Left hindlimb (tissue), 1 donor: Measurements from ENCODE around the gene CEL.
"Not testable (repeated sequence)": the region's sequence is repeated elsewhere in the genome, so short reads cannot be mapped to it uniquely, and the experiment has no call there.

ENCODE experiments used
- DNase-seq: peaks from one replicate; pipeline ENCODE4 v3.0.0-alpha.2; 2018

The CEL gene

DNA sequence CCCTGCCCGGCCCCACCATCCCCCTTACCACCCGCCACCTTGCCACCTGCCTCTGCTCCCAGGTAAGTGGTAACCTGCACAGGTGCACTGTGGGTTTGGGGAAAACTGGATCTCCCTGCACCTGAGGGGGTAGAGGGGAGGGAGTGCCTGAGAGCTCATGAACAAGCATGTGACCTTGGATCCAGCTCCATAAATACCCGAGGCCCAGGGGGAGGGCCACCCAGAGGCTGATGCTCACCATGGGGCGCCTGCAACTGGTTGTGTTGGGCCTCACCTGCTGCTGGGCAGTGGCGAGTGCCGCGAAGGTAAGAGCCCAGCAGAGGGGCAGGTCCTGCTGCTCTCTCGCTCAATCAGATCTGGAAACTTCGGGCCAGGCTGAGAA, at the start of gene CEL:
Gene CEL (plus strand): TSS at position 218 of the 382 bp plus-strand sequence. CDS start 22 bp downstream, at position 240.
- not testable (repeated sequence) for DNase-seq

DNA sequence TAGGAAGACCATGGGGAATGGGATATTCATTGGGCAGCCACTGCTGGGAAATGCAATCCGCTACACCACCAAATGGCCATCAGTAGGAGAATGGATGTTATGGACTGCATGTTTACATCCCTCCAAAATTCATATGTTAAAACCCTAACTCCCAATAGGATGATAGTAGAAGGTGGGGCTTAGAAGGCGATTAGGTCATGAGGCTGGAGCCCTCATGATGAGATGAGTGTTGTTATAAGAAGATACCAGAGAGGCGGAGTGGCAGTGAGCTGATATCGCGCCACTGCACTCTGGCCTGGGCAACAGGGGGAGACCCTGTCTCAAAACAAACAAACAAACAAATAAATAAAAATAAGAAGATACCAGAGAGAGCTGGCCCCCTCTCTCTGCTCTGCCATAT, 47.1 kb upstream of the CEL start:
- DNase-seq, result no peak

DNA sequence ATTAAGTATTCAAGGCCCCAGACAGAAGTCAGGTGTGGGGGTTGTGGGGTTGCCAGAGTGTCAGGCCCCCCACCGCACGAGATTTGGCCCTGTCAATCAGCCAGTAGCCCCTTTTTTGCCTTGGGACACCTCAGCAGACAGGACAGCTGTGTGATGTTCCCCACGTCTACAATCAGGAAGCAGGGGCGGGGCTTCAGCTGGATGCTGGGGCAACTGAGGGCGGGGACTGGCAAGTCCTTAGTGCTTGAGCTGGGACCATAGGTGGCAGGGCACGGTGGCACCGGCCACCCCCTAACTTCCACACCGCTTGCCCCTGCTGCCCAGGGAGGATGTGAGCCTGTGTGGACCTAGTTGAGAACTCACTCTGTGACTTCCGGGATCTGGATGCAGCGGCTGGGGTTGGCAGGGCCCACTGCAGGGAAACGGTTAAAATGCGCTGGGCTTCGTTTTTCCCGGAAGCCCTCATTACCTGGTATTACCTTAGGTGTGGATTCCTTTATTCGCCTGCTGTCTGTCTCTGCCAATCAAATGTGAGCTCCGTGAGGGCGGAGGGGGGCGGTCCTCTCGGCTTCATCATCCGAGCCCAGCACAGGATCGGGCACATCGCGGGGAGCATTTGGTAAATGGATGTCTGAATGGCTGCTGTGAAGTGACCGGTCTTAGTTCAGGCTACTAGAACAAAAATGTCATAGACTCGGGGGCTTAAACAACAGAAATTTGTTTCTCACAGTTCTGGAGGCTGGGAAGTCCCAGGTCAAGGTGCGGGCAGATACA, 38.5 kb upstream of the CEL start:
- DNase-seq, result no peak

DNA sequence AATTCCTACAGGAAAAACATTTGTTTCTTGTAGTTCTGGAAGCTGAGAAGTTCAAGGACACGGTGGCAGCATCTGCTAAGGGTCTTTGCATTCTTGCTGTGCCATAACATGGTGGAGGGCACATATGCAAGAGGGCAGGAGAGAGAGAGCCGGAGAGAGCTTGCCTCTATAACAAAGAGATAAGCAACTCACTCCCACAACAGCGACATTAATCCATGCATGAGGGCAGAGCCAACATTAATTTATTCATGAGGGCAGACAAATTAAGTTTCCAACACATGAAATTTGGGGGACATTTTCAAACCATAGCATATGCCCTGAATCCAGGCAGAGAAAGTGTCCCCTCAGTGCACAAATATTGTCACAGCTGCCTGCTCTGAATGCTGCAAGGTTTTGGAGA, 35.4 kb upstream of the CEL start:
- no peak for DNase-seq

DNA sequence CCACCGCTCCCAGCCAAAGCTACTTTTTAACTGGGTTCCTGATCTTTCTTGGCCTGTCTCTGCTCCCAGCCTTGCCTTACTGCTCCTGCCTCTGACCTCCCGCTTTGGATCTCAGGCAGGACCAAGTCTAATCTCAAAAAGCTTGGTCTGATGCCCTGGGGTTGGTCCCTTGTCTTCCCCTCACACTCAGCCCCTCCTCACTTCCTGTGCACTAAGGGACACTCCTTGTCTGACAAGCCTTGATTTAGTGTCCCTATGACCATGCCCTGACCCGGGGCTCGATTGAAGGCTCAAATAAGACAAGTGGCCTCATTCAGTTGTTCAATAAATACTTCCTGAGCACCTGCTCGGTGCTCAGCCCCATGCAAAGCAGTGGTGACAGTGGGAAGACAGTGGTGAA, 34.6 kb upstream of the CEL start:
- DNase-seq, result no peak

DNA sequence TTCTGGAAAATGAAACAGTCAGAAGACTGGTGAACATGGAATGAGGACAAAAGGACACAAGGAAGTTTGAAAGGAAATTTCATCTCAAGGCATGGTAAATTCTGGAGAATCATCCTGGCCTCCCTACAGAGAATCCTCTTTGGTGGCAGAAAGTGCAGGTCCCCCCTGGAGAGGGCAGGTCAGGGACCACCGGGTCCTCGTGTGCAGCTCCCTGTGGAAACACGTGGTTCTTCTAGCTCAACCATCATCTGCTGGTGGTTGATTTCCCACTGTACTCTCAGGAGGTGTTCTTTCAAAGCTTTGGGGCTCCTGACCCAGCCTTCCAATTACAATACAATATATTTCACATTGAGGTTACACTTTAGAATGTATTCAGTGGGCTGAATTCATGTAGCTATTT, 33.6 kb upstream of the CEL start:
- DNase-seq, result no peak

DNA sequence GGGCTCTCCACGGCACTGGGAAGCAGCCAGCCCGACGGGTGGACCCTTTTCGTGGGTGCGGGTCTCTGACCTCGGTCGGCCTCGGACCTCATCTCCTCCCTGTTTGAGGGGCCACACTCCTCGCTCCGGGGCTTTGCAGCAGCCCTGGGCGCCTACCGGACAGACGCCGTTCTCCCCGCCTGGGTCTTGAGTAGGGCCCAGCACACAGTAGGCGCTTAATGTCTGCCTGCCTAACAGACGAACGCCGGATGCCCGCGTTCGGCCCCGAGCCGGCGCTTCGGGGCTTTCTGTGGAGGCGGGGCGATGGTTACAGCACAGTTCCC, 31.8 kb upstream of the CEL start:
- DNase-seq, result no peak

DNA sequence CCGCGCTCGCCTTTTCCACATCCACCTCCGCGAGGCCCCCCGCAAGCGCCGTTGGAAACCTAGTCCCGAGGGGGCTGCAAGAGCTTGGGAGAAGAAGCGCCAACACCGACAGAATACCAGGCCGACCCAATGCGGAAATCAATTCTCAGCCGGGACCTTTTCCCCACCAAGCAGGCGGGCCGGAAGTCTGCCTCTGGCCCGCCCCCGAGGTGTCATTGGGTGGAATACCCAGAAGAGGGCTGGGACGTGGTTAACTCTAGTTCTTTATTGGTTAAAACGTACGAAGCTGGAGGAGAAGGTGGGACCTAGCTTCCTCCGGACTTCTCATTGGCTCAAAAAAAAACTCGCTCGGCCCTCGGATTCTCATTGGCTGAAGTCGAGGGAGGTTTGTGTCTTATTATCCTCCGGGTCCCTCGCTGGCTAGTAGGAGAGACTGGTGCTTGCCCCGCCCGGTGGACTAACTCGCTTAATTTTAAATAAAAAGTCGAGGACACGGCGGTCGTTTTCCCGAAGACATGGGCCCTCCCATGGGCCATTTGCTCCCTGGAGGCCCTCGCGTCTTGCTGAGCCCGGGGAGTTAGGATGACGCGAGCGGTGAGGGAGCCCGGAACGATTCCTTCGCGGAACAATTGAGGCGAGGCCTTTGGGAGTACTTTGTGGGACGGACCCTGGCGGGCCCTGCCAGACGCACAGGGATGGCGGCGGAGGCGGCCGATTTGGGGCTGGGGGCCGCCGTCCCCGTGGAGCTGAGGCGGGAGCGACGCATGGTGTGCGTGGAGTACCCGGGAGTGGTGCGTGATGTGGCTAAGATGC, 31.3 kb upstream of the CEL start, which contains the start of gene GTF3C5:
Gene GTF3C5 (plus strand): TSS at position 681 of the 813 bp plus-strand sequence. CDS start 15 bp downstream, at position 696.
- peak; percentile 95 for DNase-seq

DNA sequence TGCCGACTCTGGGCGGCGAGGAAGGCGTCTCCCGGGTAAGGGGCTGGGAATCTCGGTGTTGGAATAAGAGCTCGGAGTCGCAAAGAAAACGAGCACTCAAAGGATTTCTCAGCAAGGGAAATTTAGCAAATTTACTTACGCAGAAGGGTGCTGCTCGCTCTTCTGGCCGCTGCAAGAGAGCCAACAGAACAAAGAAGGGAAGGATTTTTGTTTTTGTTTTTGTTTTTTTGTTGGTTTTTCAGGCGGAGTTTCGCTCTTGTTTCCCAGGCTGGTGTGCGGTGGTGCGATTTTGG, 30.7 kb upstream of the CEL start:
- DNase-seq, result no peak

DNA sequence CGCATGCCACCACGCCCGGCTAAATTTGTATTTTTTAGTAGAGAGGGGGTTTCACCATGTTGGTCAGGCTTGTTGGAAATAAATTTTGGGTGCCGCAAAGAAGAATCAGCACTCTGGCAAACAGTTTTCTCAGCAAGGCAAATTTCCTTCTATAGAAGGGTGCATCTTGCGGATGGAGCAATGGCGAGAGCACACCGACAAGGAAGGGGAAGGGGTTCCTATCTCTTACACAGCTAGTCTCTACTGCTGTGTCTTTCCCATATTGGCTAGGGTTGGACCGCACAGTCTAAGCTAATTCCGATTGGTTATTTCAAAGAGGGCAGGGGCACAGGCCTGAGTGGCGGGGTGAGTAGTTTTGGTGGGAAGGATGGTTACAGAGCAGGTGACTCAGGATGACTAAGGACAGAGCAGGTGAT, 30.3 kb upstream of the CEL start:
- DNase-seq, result no peak

DNA sequence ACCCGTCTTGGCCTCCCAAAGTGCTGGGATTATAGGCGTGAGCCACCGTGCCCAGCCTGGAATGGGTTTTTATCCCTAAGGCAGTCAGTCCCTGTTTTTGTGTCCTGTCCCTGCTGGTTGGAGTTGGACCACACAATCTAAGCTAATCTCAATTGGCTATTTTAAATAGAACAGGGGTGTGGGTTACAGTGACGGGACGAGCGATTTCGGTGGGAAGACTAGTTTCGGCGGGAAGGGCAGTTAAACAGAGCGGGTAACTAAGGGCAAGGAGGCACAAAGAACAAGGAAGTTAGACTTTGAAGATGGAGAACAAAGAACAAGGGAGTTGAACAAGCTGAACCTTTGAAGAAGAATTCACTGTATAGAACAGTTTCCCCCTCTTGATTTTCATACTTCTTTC, 29.6 kb upstream of the CEL start:
- DNase-seq, result no peak

DNA sequence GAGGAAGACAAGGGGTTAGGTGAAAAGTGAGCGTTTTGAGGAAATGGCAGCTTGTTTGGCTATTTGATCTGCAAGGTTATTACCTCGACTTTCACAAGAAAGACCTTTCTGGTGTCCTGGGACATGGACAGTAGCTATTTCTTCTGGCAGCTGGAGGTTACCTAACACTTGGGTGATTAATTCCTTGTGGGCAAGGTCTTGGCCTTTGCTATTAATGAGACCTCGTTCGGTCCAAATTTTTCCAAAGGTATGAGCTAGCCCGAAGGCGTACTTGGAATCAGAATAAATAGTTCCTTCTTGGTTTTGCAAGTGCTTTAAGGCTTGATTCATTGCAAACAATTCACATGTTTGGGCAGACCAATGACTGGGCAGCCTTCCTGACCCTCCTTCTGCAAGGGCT, 26.1 kb upstream of the CEL start:
- no peak for DNase-seq

DNA sequence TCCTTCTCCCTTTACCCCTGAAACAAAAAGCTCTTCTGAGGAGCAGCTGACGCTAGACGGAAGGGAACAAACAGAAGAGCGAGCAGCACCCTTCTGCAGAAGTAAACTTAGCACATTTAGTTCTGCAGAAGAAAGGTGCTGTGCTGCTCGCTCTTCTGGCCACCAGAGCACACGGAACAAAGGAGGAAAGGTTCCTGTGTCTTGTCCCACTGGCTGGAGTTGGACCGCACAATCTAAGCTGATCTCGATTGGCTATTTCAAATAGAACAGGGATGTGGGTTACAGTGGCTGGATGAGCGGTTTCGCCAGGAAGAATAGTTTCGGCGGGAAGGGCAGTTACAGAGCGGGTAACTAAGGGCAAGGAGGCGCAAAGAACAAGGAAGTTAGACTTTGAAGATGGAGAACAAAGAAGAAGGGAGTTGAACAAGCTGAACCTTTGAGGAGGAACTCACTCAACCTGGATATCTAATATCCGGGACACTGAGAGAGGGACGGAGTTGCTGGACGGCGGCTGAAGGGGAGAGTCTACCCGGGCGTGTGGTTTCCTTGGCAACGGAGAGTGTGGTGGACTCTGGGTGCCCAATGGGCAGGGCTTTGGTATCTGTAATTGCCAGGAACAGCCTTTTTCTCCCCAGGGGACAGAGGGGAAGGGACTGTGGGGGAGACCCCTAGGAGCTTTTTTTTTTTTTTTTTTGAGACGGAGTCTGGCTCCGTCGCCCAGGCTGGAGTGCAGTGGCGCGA, 23.8 kb upstream of the CEL start:
- no peak for DNase-seq

DNA sequence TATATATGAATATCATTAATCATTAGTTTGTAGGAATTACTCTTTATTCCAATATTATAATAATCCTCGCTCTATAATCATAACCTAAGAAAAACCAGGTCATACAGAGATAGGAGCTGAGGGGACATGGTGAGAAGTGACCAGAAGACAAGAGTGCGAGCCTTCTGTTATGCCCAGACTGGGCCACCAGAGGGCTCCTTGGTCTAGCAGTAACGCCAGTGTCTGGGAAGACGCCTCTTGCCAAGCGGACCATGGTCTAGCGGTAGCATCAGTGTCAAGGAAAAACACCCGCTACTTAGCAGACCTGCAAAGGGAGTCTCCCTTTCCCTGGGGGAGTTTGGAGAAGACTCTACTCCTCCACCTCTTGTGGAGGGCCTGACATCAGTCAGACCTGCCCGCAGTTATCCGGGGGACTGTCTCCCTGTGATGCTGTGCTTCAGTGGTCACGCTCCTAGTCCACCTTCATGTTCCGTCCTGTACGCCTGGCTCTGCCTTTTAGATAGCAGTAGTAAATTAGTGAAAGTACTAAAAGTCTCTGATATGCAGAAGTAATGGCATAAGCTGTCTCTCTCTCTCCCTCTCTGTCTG, 20.8 kb upstream of the CEL start:
- not testable (repeated sequence) for DNase-seq

DNA sequence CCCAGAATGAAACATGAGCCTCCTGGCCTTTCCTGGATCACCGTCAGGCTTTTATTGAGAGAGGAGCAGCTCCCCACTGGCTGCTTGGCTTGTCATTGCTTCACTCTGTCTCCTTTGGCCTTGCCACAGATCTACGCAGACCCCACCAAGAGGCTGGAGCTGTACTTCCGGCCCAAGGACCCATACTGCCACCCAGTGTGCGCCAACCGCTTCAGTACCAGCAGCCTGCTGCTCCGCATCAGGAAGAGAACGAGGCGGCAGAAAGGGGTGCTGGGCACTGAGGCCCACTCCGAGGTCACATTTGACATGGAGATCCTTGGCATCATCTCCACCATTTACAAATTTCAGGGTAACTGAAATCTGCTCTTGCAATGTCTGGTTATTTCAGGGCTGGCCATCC, 19.8 kb upstream of the CEL start:
- no peak for DNase-seq

DNA sequence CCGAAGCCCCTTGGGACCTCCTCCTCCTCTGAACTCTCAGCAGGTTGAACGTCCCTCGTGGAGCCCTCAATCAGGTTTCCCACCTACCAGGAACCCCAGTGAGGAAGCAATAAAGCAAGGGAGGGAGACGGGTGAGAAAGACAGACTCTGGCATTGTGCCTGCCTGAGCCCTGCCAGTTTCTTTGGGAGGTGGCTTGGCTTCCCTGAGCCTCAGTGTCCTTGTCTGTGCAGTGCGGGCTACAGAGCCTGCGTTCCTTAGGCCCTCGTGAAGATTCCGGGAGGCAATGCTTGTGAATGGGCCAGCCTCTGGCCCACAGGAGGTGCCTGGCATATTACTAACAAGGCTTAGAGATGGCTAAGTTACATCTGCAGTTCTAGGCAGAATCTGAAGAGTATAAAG, 19.1 kb upstream of the CEL start:
- DNase-seq, result no peak

DNA sequence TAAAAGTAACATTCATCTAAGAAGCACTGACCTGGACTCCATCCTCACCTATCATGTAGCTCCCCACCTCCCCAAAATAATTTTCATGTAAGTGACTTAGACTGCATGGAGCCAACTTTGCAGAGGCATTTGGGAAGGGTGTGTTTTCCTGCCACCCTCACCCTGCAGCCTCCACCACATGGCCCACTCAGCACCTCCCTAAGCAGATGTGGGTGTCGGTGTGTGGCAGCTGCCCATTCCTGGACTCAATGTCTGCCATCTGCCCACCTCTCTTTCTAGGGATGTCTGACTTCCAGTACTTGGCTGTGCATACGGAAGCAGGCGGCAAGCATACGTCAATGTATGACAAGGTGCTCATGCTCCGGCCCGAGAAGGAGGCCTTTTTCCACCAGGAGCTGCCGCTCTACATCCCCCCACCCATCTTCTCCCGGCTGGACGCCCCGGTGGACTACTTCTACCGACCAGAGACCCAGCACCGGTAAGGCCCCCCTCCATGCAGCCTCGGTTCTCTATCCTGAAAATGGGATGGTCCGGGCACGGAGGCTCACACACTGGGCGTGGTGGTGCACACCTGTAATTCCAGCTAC, 18.2 kb upstream of the CEL start:
- DNase-seq, result no peak

DNA sequence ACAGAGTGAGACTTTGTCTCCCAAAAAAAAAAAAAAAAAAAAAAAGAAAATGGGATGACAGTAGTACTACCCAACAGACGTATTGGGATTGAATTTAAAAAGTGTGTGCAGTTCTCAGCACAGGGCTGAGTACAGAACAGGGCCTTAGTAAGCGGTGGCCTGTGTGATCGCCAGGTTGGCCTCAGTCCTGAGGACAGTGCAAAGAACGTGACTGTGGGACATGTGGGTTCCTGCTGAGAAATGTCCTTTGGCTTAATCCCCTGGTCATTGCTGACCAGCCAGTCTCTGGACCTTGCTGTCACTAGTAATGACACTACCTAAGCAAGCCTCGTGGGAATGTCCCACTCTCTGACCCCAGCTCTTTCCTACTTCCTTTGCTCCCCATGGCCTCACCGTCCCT, 17.7 kb upstream of the CEL start:
- no peak for DNase-seq

DNA sequence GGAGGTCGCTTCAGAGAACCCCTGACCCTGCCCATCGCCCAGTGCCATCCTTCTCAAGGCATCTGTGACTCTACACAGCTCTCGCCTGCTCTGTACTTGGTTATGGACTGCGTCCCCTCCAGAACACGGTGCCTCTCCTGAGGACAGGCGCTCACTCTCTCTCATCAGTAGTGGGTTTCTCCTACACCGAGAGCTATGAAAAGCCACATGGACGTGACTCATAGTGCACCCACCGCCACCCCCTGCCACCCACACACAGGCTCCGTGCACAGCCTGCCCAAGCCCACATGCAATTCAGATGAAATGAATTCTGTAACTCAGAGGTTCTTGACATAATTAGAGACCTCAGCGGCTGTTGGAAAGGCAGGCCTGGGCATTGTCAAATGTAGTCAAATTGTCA, 17.1 kb upstream of the CEL start:
- no peak for DNase-seq

DNA sequence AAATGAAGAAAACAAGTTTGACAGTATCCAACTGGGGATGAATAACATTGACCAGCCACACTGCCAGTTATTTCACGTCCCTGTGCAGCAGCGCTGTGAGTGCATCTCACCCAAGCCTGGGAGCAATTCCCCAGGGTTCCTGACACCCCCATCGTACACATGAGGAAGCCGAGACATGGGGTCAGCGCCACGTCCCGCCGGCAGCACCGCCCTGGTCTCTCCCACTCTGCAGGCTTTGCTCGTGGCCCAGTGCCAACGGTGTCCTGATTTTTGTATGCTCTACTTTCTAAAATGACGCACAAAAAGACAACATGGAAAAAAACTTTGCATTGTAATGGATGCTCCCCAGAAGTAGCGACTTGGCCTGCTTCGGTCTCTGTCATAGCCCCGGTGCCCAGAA, 16.6 kb upstream of the CEL start:
- DNase-seq, result no peak

DNA sequence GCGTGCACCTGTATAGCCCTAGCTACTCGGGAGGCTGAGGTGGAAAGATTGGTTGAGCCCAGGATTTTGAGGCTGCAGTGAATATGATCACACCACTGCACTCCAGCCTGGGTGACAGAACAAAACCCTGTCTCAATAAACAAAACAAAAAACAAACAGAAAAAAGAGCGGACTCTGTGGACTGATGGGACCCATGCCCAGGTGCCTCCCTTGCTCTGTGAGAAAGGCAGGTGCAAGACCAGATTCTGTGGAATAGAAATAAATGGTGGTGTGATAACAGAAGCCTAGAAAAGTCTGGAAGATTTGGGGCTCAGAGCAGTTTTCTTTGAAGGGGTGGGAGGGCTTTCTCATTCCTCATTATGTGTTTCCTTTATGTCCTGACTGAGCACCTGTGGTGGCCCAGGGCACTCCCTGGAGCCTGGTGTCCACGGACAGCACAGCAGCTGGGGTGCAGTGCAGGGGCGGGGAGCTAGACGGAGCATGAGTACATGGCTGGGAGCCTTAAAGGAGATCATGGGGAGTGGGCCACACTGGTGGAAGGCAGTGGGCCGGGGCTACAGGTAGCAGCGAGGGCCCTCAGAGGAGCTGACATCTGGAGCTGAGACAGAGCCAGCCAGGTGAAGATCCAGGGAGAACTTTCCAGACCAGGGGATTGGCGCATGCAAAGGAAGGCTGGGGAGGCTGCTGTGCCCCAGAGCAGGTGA, 15.4 kb upstream of the CEL start:
- no peak for DNase-seq

DNA sequence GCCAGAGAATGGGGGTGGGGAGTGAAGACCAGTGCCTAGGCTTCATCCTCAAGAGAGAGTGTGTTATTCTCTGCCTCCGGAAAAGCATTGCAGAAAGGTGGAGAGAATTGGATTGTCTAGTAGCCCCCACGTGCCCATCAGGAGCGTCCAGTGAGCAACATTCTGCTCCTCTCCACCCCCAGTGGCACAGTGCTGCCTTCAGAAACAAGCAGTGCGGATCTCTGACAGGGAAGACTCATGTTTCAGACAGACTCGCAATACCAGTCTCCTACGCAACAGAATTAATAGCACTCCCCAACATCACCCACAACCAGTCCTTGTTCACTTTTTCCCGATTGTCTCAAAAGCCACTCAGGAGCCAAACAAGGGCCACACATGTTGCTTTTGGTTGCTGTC, 14.9 kb upstream of the CEL start:
- no peak for DNase-seq

DNA sequence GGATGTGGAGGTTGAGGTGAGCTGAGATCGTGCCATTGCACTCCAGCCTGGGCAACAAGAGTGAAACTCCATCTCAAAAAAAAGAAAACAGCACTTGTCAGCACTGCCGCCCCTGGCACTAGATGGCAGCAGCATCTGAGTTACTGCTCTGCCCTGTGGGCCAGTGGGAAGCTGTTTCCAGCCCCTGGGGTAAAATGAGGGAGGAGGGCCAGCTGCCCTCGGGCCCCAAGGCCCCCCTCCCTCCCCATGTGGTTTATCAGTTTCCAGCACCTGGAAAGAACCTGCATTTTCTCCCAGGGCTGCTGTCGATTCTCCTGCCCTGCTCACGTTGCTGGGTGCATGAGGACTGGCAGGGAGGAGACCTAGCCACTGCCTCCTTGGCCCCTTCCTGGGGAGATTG, 13.2 kb upstream of the CEL start:
- DNase-seq, result no peak
